G401.6 (cell line): ENCODE results near the gene SPATA17.
A peak's percentile ranks its signal among the peaks of the same experiment; 100 is the strongest.
"Not testable (repeated sequence)": the region's sequence is repeated elsewhere in the genome, so short reads cannot be mapped to it uniquely, and the experiment has no call there.

Experiments used
- FAIRE-seq: peaks from 2 replicates; lab custom pipeline; 2012; peaks lifted over from hg19 to GRCh38; lab: Jason Lieb, UNC

Gene SPATA17

DNA sequence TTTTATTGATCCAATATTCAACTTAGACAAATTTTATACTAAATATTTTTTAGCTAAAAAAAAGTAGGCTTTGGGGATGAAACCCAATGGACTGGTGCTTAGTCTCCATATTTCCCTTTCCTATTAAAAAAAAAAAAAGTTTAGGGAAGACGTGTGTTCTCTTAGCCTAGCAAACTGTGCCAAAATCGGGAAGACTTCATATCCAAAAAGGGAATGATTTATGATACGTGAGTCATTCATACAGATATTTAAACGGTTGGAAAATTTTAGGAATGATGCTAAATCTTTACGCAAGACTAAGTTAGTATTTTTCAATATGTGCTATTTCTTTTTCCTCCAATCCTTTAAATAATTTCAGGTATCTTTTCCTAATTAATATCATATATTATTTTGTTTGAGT, 50.7 kb downstream of the SPATA17 start:
- no peak for FAIRE-seq

DNA sequence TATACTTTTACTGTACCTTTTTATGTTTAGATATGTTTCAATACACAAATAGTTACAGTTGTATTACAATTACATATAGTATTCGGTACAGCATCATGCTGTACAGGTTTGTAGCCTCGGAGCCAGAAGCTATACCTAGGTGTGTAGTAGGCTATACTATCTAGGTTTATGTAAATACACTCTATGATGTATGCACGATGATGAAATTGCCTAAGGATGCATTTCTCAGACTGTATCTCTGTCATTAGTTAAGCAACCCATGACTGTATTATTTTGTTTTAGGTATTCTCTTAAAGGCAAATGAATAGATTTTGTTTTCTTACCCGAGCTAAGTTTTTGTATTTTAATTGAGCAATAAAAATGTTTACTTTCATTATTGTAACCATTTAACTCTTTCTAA, 56.4 kb downstream of the SPATA17 start:
- FAIRE-seq, result no peak

GRCh38 chr1:217696140-217696539, 65.0 kb downstream of the SPATA17 start:
- not testable (repeated sequence) for FAIRE-seq

DNA sequence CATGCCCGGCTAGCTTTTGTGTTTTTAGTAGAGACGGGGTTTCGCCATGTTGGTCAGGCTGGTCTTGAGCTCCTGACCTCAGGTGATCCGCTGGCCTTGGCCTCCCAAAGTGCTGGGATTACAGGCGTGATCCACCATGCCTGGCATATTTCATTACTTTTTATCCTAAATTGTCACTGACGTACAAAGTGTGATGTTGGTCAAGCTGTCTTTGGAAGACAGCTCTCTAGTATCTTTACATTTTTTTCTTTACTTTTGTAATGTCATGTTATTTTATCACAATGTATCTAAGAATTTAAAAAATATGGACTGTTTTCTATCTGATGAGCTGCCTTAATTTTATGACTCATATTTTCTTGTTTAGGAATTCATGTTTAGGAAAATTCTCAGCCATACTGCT, 72.2 kb downstream of the SPATA17 start:
- FAIRE-seq, result no peak

DNA sequence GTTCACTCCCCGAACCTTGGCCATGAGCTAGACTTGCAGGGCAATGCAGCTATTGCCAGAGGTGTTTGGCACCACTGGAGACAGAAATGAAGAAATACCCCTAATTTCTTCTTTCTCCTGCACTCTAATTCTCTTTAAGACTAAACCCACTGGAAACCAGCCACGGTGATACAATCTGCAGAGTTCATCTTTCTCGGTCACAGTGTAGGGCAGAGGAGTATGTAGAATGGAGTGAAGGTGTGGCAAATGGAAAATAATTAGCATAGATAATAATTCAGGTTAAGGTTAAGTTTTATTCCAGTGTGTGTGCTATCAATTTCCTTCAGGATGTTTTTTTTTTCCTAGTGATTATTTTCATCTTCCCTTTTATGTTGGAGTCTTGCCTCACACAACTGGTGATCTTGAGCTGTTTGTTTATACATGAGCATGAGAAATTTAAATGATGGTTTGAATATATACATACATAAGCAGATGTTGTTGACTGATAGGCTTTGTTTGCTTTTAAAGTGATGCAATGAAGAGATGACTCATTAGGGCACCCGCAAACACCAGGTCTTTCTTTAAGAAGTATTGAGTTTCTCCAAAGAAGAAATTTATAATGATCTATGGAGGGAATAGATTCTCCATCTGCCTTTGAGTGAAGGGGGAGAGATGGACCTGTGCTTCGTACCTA, 81.9 kb downstream of the SPATA17 start:
- no peak for FAIRE-seq

- FAIRE-seq, result no peak
These were observed 84.5 kb downstream of the SPATA17 start for GRCh38 chr1:217715681-217716080.

DNA sequence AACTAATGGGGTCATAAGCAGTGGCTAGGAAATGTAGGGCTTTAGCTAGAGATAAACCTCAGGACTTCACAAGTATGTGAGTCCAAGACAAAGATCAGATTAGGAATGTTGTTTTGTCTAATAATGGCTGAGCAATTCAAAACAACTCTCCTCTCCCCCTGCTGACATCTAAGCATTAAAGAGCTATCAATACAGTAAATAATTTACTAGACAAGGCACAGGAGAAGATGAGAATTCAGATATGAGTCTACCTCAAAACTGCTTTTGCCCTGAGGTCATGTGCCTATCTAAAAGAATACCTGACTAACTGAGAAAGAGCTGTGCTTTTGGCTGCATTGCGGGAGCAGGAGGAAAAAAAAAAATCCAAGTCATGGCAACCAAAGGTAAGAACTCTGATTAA, 86.8 kb downstream of the SPATA17 start:
- FAIRE-seq, result no peak

DNA sequence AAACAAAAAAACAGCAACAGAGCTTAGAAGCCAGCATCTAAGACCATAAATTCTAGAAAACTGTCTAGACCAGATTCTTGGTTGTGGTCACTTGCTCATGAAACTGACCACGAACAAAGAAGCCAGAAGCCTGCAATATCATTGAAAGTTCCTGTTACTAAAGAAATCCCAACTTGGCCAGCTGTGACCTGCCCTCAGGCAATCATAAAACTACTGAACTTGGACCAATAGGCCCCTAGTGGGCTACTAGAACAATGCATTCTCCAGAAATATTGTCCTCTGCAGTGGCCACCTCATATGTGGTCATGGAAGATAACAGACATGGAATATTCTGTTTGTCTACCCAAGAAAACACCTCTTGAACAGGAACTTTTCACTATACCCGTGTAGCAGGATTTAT, 87.7 kb downstream of the SPATA17 start:
- FAIRE-seq, result no peak

- FAIRE-seq, result no peak
These were observed 90.5 kb downstream of the SPATA17 start for GRCh38 chr1:217721692-217722091.

- no peak for FAIRE-seq
These were observed 103.8 kb downstream of the SPATA17 start for GRCh38 chr1:217734973-217735372.

GRCh38 chr1:217747156-217747769, 116.1 kb downstream of the SPATA17 start:
- peak; percentile 91 for FAIRE-seq

- FAIRE-seq, result no peak
These were observed 138.6 kb downstream of the SPATA17 start for GRCh38 chr1:217769768-217770167.

GRCh38 chr1:217770918-217771317, 139.8 kb downstream of the SPATA17 start:
- FAIRE-seq, result no peak

- no peak for FAIRE-seq
These were observed 145.5 kb downstream of the SPATA17 start for GRCh38 chr1:217776693-217777092.

- FAIRE-seq, result no peak
These were observed 149.9 kb downstream of the SPATA17 start for GRCh38 chr1:217781056-217781455.

DNA sequence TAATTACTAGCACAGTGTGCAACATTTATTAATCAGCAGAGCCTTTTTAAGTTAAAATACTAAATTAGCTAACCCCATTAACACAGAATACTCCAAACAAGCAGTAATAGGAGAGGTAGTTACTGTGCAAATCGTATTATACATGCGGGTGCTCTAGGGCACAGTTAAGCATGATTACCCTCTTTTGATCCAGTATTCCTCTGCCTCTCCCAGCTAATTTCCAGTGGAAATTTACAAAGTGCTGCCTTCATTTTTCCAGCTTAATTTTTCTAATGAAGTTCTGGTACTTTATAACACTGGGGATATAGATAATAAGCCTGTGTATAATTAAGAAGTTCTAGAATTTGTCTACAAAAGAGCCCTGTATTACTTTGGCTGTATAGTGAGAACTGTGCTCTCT, 159.9 kb downstream of the SPATA17 start:
- FAIRE-seq, result no peak

GRCh38 chr1:217805792-217806191, 174.6 kb downstream of the SPATA17 start:
- FAIRE-seq, result no peak

DNA sequence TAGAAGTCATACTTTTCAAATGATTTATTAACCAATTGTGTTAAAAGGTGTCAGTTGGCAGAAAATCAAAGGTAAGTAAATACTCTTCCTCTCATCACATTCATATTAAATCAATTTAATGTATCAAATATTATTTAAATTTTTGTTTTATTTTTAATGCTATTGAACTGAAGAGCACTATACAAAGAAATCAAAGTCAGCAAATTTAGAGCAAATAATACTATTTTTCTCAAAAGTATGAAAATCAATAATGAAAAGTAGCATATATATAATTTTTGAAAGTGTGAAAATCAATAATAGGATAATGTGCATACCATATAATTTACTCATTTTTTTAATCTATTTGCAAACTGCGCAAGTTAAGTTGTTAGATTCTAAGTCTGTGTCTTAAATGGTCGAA, 181.0 kb downstream of the SPATA17 start:
- peak; percentile 28 for FAIRE-seq

DNA sequence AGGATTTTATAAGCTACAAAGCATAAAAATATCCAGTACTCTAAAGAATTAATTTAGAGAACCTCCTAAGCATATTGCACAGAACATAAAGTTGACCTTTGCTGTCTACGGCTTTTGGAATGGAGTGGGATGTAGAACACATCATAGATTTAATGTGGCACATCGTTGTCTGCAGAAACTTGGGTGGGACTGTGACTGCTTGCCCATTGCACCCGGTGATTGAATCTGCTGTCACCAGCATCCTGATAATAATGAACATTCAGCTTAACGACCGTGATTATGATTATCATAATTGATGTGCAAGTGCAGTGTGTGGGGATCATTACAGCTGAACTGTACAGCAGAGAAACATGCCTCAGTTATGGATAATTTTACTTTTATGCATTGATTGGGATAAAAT, 181.9 kb downstream of the SPATA17 start:
- no peak for FAIRE-seq

GRCh38 chr1:217837691-217838090, 206.5 kb downstream of the SPATA17 start:
- FAIRE-seq, result no peak

DNA sequence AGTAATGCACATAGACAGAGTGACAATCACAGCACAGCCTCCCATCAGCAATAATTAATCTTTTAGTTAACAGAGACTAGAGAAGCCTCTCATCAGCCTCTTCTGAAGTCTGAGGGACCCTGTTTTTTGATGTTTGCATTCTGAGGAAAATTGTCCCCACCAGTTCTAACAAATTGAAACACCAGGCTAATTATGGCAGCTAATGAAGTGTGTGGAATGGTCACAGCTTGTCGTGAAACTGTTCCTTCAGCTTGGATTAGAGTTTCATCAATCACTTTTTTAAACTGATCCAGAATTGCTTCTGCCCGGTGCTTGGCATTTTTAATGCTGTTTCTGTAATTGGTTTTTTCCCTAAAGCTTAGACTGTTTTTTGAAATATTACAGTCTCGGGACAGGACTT, 208.0 kb downstream of the SPATA17 start:
- no peak for FAIRE-seq

- no peak for FAIRE-seq
These were observed 215.6 kb downstream of the SPATA17 start for GRCh38 chr1:217846733-217847132.

GRCh38 chr1:217847643-217848042, 216.5 kb downstream of the SPATA17 start:
- FAIRE-seq, result no peak

DNA sequence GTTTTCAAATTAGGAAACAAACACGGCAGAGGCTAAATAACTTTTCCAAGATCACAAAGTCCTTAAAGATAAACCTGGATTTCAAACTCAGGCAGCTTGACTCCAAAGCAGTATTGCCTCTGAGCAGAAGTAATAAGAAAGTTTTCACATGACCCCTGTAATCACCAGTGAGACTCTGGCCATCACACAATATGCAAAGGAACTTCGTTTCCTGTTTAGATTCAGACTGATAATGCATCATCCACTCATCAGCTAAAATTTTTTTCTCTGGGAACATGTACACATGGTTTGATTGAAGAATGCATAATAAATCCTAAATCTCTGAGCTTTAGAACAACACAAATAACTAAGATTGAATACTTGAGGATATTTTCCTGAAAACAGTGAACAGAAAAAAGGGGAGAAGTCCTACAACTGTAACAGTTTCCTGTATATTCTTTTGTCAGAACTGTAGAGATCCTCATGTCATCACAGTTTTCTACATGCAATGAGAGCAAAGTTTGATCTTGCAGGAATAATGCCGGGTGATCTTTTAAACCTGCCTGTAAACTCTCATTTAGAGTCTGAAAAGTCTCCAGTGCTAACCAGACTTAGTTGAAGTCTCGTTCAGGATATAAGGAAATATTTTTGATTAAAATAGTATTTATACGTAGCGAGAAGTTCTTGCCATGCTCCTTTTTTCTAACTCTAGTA, 225.3 kb downstream of the SPATA17 start:
- no peak for FAIRE-seq
